D341Med (cell line): ENCODE measurements around the gene SMARCA5.

Experiments used
- DNase-seq: peaks from one replicate; pipeline ENCODE4 v3.0.0; 2012; ENCODE audit warnings: low spot score

Gene SMARCA5

GRCh38 chr4:143531788-143532491 is 18.4 kb downstream of the SMARCA5 start:
- no peak for DNase-seq

GRCh38 chr4:143538979-143539669 is 25.6 kb downstream of the SMARCA5 start:
- DNase-seq, result no peak

- DNase-seq, result no peak
Observed at GRCh38 chr4:143539670-143540023, 26.1 kb downstream of the SMARCA5 start.

GRCh38 chr4:143549928-143550327 is 36.4 kb downstream of the SMARCA5 start:
- DNase-seq, result no peak

GRCh38 chr4:143554728-143555597 is 41.5 kb downstream of the SMARCA5 start:
- no peak for DNase-seq

- DNase-seq, result no peak
Observed at GRCh38 chr4:143555676-143556075, 42.2 kb downstream of the SMARCA5 start.

- no peak for DNase-seq
Observed at GRCh38 chr4:143558286-143558685, 44.8 kb downstream of the SMARCA5 start.

GRCh38 chr4:143558823-143559756 is 45.6 kb downstream of the SMARCA5 start:
- DNase-seq, result no peak

- DNase-seq, result no peak
Observed at GRCh38 chr4:143559757-143560147, 46.2 kb downstream of the SMARCA5 start.

- DNase-seq, result no peak
Observed at GRCh38 chr4:143564472-143564871, 51.0 kb downstream of the SMARCA5 start.

- DNase-seq, result no peak
Observed at GRCh38 chr4:143575331-143575730, 61.8 kb downstream of the SMARCA5 start.

- no peak for DNase-seq
Observed at GRCh38 chr4:143581331-143581946, 67.9 kb downstream of the SMARCA5 start.

- DNase-seq, result no peak
Observed at GRCh38 chr4:143585548-143585947, 72.0 kb downstream of the SMARCA5 start.

- DNase-seq, result no peak
Observed at GRCh38 chr4:143586080-143586479, 72.6 kb downstream of the SMARCA5 start.

- no peak for DNase-seq
Observed at GRCh38 chr4:143587703-143588102, 74.2 kb downstream of the SMARCA5 start.

- no peak for DNase-seq
Observed at GRCh38 chr4:143597276-143597675, 83.8 kb downstream of the SMARCA5 start.

GRCh38 chr4:143598816-143599215 is 85.3 kb downstream of the SMARCA5 start:
- no peak for DNase-seq

GRCh38 chr4:143599827-143600226 is 86.3 kb downstream of the SMARCA5 start:
- no peak for DNase-seq

- DNase-seq, result no peak
Observed at GRCh38 chr4:143606480-143606879, 93.0 kb downstream of the SMARCA5 start.
